Measurements from ENCODE around the gene NUMBL. TPM values are rescaled to one million over a fixed set of nuclear protein-coding genes. Genes with fewer than 3 reads are reported as not detected.

NUMBL gene
- total RNA-seq, 2 experiments from 2014 or later, result 6.2 to 9.2 TPM

DNA sequence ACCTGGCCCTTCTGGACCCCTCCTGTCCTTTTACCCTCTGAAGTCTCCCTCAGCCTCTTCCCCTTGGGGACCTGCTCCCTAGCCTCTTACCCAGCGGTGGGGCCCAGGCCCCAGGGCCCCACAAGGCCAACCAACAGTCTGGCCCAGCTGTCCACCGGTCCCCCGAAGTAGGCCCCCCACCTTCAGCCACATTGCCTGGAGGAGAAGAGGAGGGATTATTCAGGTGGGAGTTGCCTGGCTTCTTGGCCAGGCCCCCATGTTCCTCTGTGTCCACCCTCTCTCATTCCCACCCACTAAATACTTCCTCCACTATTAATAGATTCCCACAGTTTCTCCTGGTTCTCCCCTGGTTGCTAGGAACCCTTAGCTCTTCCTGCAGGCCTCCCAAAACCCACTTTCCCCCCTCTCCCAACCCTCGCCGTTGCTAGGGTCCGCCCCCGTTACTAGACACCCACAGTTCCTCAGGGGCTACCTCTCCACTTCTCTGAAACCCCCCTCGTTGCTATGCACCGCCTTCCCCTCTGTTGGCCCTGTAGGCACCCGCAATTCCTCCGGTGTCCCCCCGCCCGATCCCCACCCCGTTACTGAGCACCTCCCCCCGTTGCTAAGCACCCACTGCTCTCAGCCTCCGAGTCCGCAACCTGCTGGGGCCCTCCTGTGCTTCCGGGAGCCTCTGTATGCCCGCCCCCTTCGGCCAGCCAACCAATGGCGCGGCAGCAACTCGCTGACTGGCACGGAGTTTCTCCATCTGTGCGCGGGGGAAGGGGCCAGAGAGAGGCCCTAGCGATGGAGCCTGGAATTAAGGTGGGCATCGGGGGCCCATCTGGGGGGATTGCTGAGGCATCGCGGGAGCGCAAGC, 24.2 kb upstream of the NUMBL start:
- Mint-ChIP-seq H3K4me3 (peak overlapping the region; percentile 95), H3K9me3 (no peaks in the 10 kb centered on the region), H3K27me3 (ENCODE audit: low read depth) (no peaks in the 10 kb centered on the region), H3K27ac (peak overlapping the region; percentile 97), H3K4me1 (ENCODE audit: low read depth) (peaks cover 39% of the 10 kb centered on the region), H3K36me3 (ENCODE audit: low read depth) (peaks cover 19% of the 10 kb centered on the region)
- intact Hi-C loops (cut with micrococcal nuclease), result loop anchor here (1.0 to 5.0 kb wide), 4 partner anchors 100 to 638 kb away; partner anchors contain the start of genes C19orf47, PLD3, SERTAD1 and TGFB1
- DNase-seq, result peak; percentile 96
- CTCF ChIA-PET, result no interaction called here

DNA sequence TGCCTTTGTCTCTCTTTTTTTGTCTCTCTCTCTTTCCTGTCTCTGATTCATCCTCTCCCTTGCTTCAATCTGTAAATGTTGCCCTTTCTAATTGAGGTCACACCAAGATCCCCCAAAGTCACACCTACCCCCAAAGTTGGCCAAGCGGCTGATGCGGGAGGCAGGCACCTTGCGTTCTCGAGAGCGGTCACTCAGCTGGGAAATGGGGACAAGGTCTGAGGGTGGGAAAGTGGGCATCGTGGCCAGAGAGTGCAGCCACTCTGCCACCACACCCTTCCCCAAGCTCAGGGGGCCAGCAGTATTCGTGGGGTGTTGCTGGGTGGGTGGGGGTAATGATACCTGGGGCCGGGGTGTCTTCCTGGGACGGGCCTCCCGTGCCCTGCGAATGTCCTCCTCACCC, 23.5 kb upstream of the NUMBL start:
- Mint-ChIP-seq H3K36me3 (ENCODE audit: low read depth) (peaks cover 23% of the 10 kb centered on the region), H3K9me3 (no peaks in the 10 kb centered on the region), H3K4me3 (peak overlapping the region; percentile 11), H3K4me1 (ENCODE audit: low read depth) (peaks cover 33% of the 10 kb centered on the region), H3K27me3 (ENCODE audit: low read depth) (no peaks in the 10 kb centered on the region), H3K27ac (no peak overlapping the region)
- DNase-seq, result no peak
- CTCF ChIA-PET, result no interaction called here
- intact Hi-C loops (cut with micrococcal nuclease), result loop anchor here (2.0 kb wide), 1 partner anchor 99 kb away; no protein-coding TSS in a partner anchor

DNA sequence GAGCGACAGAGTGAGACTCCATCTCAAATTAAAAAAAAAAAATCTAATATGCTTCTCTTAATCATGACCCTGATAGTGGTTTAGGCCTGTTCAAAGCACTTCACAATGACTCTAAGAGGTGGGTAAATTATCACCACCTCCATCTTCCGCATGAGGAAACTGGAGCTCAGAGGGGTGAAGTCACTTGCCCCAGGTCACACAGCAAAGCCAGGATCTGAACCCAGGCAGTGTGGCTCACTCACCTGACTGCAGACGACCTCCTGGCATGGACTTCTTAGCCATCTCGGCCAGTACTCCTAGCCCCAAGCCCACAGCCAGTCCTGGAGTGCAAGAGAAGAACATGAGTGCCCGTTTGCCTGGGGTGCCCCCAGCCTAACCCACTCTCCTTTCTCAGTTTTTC, 19.4 kb upstream of the NUMBL start:
- no peaks in the 10 kb centered on the region for H3K9me3 Mint-ChIP-seq
- H3K4me3 Mint-ChIP-seq, result no peak overlapping the region
- peaks cover 33% of the 10 kb centered on the region for H3K36me3 Mint-ChIP-seq (ENCODE audit: low read depth)
- no peak overlapping the region for H3K27ac Mint-ChIP-seq
- H3K4me1 Mint-ChIP-seq (ENCODE audit: low read depth), result peaks cover 12% of the 10 kb centered on the region
- H3K27me3 Mint-ChIP-seq (ENCODE audit: low read depth), result no peaks in the 10 kb centered on the region
- intact Hi-C loops (cut with micrococcal nuclease), result no loop called here
- no peak for DNase-seq
- CTCF ChIA-PET, result interaction anchor here (0.6 kb wide), 1 partner anchor 83 kb away, joined by 3 read pairs; no protein-coding TSS in a partner anchor

DNA sequence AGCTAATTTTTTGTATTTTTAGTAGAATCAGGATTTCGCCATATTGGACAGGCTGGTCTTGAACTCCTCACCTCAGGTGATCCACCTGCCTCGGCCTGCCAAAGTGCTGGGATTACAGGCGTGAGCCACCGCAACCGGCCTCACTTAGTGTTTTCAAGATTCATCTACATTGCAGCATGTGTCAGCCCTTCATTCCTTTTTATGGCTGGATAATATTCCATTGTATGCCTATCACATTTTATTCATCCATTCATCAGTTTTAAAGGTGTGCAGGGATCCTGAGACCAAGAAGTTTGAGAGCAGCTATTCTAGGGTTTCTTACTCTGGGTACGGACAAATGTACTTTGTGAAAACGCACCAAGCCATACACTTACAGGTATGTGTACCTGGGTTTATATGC, 17.2 kb upstream of the NUMBL start:
- no peak for DNase-seq
- Mint-ChIP-seq H3K27ac (no peak overlapping the region), H3K4me1 (ENCODE audit: low read depth) (peaks cover 3% of the 10 kb centered on the region), H3K36me3 (ENCODE audit: low read depth) (peaks cover 34% of the 10 kb centered on the region), H3K9me3 (no peaks in the 10 kb centered on the region), H3K27me3 (ENCODE audit: low read depth) (no peaks in the 10 kb centered on the region), H3K4me3 (no peak overlapping the region)
- CTCF ChIA-PET, result no interaction called here
- intact Hi-C loops (cut with micrococcal nuclease), result no loop called here

DNA sequence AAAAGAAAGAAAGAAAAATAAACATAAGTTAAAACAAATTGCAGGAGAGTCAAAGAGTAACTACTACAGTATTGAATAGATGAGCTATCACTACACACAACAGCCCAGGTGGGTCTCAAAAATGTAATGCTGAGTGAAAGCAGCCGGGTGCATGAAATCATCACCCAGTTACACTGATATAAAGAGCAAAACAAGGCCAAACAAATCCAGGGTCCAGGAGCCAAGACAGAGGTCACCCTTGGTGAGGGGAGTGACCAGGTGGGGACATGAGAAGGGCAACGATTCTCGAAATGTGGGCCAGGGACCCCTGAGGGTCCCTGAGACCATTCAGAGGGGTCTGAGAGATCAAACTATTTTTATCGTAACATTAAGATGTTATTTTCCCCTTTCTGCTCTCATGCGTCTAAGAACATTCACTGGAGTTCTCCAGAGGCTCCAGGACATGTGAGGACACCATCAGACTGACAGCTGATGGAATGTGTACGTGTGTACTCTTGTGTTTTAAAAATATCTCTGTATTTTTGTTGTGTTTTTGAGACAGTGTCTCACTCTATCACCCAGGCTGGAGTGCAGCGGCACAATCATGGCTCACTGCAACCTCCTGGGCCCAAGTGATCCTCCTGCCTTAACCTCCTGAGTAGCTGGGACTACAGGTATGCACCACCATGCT, 15.6 kb upstream of the NUMBL start:
- H3K27ac Mint-ChIP-seq, result no peak overlapping the region
- CTCF ChIA-PET, result no interaction called here

DNA sequence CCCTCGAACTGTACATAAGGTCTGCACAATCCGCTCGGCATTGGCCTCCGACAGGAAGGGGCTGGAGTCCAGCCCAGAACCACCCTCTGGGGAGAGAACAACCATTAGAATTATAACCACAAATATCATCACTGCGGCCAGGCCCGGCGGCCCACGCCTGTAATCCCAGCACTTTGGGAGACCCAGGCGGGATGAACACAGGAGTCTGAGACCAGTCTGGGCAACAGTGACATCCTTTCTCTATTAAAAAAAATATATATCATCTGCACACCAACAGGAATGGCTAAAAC, 14.9 kb upstream of the NUMBL start:
- intact Hi-C loops (cut with micrococcal nuclease), result no loop called here
- Mint-ChIP-seq H3K9me3 (no peaks in the 10 kb centered on the region), H3K27ac (no peak overlapping the region), H3K4me3 (no peak overlapping the region), H3K27me3 (ENCODE audit: low read depth) (no peaks in the 10 kb centered on the region), H3K36me3 (ENCODE audit: low read depth) (peaks cover 34% of the 10 kb centered on the region), H3K4me1 (ENCODE audit: low read depth) (no peaks in the 10 kb centered on the region)
- CTCF ChIA-PET, result no interaction called here
- DNase-seq, result no peak

More for the DNA sequence above, 15.6 kb upstream of the NUMBL start:
- Mint-ChIP-seq H3K36me3 (ENCODE audit: low read depth) (peaks cover 37% of the 10 kb centered on the region), H3K27me3 (ENCODE audit: low read depth) (no peaks in the 10 kb centered on the region), H3K4me3 (no peak overlapping the region), H3K4me1 (ENCODE audit: low read depth) (no peaks in the 10 kb centered on the region), H3K9me3 (no peaks in the 10 kb centered on the region)
- DNase-seq, result no peak
- intact Hi-C loops (cut with micrococcal nuclease), result no loop called here

DNA sequence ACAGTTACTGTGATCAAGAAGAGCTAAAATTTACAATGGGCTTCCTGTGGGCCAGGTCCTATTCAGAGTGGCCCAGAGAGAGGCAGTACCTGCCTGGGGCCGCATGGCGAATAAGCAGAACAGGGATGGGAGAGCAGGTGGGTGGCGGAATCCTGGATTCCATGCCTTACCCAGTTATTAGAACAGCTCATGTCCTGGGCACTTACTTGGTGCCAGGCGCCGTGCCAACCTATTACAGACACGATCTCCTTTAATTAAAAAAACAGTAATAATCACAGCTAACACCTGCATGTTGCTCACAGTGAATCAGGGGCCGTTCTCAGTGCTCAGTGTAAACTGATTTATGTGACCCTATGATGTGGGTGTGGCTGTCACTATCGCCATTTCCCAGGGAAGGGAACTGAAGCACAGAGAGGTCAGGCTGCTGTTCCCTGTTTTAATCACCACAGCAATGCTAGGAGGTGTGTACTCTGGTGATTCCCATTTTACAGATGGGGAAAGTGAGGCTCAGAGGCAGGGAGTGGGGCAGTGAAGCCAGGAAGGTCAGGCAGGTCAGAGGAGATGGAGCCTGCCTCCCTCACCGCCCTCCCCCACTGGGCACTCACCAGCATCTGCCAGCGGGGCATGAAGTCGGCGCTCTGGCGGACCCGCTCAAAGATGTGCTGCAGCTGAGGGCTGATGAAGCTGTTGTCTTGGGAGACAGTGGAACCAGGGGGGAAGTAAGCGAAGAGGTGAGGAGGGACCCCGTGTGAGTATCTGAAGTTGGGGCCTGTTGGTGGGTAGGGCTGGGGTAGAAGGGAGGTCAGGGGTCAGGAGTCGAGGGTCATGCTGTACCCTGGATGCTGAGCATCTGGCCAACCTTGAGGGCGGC, 14.3 kb upstream of the NUMBL start:
- CTCF ChIA-PET, result interaction anchor here (1.0 kb wide), 1 partner anchor 102 kb away, joined by 3 read pairs; no protein-coding TSS in a partner anchor
- H3K27ac Mint-ChIP-seq, result no peak overlapping the region

DNA sequence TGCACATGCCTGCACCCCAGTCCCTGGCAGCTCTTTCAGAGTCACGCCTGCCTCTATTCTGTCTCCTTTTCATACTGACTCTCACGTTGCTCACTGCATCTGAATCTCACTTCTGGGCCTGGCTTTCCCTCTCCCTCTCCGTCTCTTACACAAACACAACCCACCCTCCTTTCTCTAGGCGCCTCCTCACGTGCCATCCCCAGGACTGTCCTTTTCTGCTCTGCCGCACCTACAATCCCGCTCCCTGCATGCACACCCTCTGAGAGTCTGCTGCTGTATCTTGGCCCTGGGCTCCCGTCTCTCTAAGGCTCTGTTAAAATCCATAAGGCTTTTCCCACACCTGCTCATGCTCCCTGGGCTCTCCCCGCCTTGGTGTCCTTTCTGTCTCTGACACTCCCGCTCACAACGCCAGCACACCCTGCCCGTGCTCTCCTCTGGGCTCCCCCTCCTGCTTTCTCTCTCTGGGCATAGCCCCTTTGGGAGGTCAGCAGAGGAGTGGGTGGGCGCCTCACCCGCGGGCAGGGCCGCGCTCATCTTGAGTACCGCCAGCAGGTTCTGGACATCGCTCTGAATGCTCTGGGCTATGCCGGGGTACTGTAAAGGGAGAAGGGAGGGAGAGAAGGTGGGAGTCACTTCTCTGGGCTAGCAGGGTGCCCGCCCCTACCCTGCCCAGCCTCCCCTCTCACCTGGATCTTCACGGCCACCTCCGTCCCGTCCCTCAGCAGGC, 12.7 kb upstream of the NUMBL start:
- no peak for DNase-seq
- H3K27ac Mint-ChIP-seq, result no peak overlapping the region
- H3K4me3 Mint-ChIP-seq, result no peak overlapping the region
- no peaks in the 10 kb centered on the region for H3K4me1 Mint-ChIP-seq (ENCODE audit: low read depth)
- CTCF ChIA-PET, result interaction anchor here (0.5 to 0.6 kb wide), 2 partner anchors 101 to 563 kb away, joined by 3 read pairs; no protein-coding TSS in a partner anchor
- H3K36me3 Mint-ChIP-seq (ENCODE audit: low read depth), result peaks cover 26% of the 10 kb centered on the region
- intact Hi-C loops (cut with micrococcal nuclease), result no loop called here
- H3K9me3 Mint-ChIP-seq, result no peaks in the 10 kb centered on the region
- no peaks in the 10 kb centered on the region for H3K27me3 Mint-ChIP-seq (ENCODE audit: low read depth)

More for the DNA sequence above, 14.3 kb upstream of the NUMBL start:
- DNase-seq, result no peak
- intact Hi-C loops (cut with micrococcal nuclease), result no loop called here
- H3K36me3 Mint-ChIP-seq (ENCODE audit: low read depth), result peaks cover 33% of the 10 kb centered on the region
- no peaks in the 10 kb centered on the region for H3K4me1 Mint-ChIP-seq (ENCODE audit: low read depth)
- H3K4me3 Mint-ChIP-seq, result no peak overlapping the region
- H3K27me3 Mint-ChIP-seq (ENCODE audit: low read depth), result no peaks in the 10 kb centered on the region
- H3K9me3 Mint-ChIP-seq, result no peaks in the 10 kb centered on the region

DNA sequence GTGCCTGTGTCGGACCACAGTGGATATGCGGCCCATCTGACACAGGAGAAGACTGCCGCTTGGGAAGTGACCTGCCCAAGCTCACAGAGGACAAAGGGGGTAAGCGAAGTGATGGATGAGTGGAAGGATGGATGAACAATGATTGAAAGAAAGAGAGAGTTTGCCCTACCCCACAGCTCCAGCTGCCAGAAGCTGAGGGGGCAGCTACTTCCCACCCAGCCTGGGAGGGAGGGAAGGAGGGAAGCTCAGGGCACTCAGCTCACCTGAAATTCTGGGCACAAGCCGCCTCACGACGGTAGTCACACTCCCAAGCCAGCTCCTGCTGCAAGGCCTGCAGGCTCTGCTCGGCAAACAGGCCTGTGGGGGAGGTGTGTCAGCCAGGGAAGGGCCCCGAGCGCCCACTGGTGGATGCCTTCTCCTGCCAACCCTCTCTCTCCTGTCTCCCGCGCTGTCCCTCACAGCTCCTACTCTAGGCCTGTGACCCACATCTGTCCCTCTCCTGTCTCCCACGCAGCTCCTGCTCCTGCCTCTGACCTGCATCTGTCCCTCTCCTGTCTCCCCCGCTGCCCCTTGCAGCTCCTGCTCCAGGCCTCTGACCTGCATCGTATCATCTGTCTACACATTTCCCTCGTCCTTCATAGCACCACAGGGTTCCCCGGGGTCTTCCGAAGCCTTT, 12.0 kb upstream of the NUMBL start:
- Mint-ChIP-seq H3K9me3 (no peaks in the 10 kb centered on the region), H3K4me3 (no peak overlapping the region), H3K4me1 (ENCODE audit: low read depth) (no peaks in the 10 kb centered on the region), H3K36me3 (ENCODE audit: low read depth) (peaks cover 26% of the 10 kb centered on the region), H3K27ac (no peak overlapping the region), H3K27me3 (ENCODE audit: low read depth) (no peaks in the 10 kb centered on the region)
- CTCF ChIA-PET, result interaction anchor here (0.5 kb wide), 1 partner anchor 563 kb away, joined by 3 read pairs; no protein-coding TSS in a partner anchor
- intact Hi-C loops (cut with micrococcal nuclease), result no loop called here
- DNase-seq, result no peak

DNA sequence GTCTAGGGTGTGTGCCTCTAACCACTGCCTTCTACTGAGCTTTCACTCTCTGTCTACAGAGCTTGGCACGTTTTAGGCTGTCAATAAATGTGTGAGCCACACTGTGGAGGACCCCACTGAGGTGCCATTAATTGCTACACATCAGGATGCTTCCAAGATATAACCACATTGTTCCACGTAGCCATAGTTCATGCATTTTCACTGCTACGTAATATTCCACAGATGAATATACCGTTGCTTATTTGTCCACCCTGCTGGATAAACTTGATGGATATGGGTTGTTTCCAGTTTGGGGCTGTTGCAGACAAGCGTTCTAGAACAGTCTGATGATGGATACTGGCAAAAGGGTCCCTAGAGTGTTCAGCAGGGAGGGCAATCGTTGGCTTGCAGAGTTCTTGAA, 11.3 kb upstream of the NUMBL start:
- Mint-ChIP-seq H3K36me3 (ENCODE audit: low read depth) (peaks cover 26% of the 10 kb centered on the region), H3K9me3 (no peaks in the 10 kb centered on the region), H3K4me3 (no peak overlapping the region), H3K27ac (no peak overlapping the region), H3K27me3 (ENCODE audit: low read depth) (no peaks in the 10 kb centered on the region), H3K4me1 (ENCODE audit: low read depth) (no peaks in the 10 kb centered on the region)
- no peak for DNase-seq
- CTCF ChIA-PET, result interaction anchor here (0.6 kb wide), 1 partner anchor 677 kb away, joined by 3 read pairs; no protein-coding TSS in a partner anchor
- intact Hi-C loops (cut with micrococcal nuclease), result no loop called here

DNA sequence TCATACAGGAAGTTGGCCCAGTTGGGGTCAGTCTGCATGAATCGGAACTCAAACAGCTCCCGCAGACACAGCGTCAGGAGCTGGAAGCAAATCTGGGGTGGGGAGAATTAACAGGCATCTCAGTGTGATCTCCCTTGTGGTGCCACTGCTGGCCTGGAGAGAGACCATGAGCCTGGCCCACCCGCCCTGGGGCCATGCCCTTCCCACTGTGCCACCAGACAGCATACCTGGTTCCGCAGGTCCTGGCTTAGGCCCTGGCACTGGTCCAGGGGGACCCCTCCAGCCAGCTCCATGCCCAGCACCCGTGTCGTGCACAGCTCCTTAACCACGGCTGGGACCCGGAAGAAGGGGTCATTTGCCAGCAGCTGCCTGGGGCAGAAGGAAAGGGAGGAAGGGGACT, 9.6 kb upstream of the NUMBL start:
- Mint-ChIP-seq H3K9me3 (no peaks in the 10 kb centered on the region), H3K4me1 (ENCODE audit: low read depth) (no peaks in the 10 kb centered on the region), H3K36me3 (ENCODE audit: low read depth) (peaks cover 20% of the 10 kb centered on the region), H3K27me3 (ENCODE audit: low read depth) (no peaks in the 10 kb centered on the region), H3K4me3 (no peak overlapping the region), H3K27ac (no peak overlapping the region)
- no peak for DNase-seq
- CTCF ChIA-PET, result no interaction called here
- intact Hi-C loops (cut with micrococcal nuclease), result no loop called here

Data from activated naive CD4-positive, alpha-beta T cell treated with anti-CD3 and anti-CD28 coated beads for 36 hours (primary cell).